GM18867 (cell line): ENCODE data around the gene ADGRD1.

Source experiments
- ATAC-seq: cut with Tn5 transposase; IDR thresholded peaks from one replicate; pipeline ENCODE4 v1.9.1; 2021; ENCODE audit warnings: mild to moderate bottlenecking, moderate library complexity; ENCODE audit not compliant: unreplicated experiment

ADGRD1 gene

DNA sequence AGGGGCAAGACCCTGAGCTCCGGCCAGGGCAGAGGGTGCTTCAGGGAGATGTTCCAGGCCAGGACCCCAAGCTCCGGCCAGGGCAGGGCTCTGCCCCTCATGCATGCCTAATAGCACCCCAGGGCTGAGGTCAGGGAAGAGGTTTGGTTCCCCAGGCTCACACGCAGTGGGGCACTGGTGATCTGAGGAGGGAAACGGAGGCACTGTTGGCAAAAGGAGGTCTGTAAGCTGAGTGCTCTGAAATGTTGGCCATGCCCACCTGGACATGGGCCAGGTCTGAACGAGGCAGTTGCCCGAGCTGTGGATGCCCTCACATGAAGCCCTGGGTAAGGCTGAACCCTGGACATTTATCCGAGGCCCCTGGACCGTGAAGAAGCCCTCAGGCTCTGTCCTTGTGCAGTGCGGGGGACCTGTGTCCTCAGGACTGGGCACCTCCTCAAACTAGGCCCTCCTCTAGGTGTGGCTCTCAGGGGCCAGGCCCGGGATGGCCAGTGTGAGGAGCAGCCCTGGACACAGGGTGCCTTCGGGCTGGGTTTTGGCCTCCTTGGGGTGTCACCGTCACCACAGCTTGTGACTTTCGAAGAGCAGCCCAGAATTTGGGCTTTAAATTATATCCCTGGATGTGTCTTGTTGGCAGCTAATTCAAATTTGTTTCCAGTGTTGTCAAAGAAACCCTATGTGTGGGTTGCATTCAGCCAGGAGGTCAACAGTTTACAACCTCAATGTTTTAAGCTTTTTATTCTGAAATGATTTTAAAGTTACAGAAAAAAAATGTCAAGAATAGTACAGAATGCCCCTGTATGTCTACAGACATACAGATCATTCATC lies 66.8 kb downstream of the ADGRD1 start:
- ATAC-seq: no peak

DNA sequence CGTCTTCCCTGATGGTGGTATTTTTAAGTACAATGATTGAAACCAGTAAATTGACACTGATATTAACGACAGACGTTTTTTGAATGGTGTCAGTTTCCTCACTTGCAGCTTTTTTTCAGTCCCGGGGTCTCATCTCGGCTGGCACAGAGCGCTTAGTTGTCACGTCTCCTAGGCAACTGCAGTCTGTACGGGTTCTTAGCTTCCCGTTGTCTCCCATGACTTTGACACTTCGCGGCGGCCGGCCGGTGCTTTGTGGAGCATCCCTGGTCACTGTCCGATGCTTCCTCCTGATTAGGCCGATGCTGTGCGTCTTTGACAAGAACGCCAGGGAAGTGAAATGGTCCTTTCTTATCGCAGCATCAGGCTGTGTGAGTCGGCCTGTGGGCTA lies 67.4 kb downstream of the ADGRD1 start:
- no peak for ATAC-seq

DNA sequence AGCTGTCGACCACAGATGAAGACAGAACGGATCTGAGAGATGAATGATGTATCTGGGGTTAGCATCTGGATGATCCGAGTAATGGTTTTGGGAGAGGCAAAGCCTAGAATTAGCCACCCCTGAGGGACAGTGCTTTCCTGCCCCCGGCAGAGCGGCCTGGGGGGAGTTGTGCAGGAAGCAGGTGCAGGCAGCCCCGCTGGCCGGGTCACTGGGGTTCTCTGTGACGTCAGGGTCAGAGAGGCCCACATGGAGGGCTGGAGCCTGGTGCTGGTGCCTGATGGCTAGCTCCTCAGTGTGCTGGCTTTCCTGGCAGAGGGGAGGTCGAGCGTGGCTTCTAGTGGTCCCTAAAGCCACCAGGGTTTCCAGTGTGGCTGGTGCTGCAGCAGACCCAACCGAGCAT lies 70.3 kb downstream of the ADGRD1 start:
- no peak for ATAC-seq

DNA sequence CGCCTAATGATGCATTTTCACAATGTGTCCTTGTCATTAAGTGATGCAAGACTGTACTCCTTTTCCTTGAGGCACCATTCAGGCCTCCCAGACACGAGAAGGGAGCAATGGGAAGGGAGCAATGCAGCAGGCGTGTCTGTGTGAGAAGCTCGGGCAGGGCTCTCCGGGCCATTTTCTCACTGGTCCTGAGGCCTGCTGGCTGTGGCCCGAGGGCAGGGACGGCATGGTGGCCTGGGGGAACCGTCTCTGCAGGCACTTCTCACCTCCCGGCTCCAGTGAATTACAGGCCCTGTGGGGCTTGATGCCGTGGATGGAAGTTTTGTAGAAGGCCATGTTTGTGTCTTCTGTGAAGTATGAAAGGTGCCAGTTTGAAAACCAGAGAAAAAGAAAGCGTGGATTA lies 71.0 kb downstream of the ADGRD1 start:
- ATAC-seq: no peak

DNA sequence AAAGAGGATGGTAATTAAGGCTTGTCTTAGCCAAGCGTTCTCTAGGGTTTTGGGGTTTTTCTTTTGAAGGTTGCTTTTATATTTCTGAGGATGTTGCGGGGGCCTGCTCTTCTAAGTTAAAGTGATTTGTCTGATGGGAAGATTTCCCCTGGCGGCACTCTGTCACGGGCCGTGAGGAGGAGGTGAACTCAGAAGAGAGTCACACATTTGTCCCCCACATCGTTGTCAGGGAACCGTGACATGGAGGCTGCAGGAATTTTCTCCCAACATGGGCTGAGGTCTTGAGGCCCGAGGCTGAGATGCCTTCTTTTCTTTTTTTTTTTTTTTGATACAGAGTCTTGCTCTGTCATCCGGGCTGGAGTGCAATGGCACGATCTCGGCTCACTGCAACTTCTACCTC lies 71.5 kb downstream of the ADGRD1 start:
- no peak for ATAC-seq

DNA sequence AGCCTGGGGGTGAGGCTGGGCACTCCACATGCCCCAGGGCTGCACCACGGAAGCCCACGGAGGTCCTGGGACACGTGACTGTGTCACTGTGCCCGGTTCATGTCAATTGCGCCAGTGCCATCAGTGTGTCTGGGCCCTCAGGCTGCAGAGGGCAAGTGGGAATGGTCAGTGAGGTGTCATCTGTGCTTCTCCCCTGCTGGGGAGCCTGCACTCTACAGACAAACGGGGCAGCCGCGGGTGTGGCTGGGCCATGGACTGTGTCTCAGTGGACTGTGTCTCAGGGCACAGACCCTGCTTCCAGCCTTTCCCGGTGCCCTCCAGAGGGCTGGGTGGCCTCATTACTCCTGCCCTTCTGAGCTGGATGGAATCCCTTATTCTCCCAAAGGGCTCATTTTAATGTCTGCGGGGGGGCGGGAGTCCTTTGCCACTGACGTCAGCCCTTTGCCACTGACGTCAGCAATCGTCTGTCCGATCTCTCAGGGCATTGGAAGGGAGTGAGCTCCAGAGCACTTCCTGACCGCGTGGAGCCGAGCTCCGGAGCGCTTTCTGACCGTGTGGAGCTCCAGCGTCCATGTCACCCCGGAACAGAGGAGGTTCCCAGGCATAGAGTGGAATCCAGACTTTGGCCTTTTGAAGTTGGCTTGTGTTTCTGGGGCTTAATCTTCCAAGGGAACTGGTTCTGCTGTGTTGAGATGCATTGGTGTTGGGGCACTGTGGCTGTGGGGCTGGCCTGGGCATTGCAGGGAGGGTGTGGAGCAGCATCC lies 72.4 kb downstream of the ADGRD1 start:
- ATAC-seq: no peak

DNA sequence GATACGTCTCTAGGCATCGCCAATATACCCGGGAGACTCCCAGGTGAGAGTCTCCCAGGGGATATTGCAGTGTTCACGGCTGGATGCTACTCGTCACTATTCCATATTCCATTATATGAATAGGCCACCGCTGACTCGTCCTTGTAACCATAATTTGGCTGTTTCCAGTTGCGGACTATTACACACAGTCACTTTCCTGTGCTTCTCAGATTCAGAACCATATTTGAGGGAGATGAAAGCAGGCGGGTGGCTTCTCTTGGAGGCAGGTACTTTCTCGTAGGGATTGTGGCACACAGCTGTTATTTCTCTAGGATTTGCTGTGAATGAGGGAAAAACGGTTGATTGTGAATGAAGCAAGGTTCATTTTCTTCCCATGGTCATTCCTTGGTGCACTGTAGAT lies 73.0 kb downstream of the ADGRD1 start:
- no peak for ATAC-seq

DNA sequence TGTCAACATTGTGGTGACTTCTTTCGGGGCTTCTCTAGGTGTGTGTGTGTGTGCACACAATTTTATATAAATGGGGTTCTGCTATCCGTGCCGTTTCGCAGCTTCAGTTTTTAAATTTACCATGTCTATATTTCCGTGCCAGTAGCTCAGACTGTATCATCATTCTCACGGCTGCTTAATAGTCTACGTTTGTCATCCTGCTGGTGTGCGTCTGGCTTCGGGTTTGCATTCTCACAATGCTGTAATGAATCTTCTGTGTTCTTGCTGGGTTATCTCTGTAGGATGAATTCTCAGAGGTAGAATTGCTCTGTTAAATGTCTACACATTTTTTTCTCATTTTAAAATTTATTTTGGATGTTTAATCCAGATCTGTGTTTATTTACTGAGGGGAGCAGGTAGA lies 73.6 kb downstream of the ADGRD1 start:
- ATAC-seq: no peak

DNA sequence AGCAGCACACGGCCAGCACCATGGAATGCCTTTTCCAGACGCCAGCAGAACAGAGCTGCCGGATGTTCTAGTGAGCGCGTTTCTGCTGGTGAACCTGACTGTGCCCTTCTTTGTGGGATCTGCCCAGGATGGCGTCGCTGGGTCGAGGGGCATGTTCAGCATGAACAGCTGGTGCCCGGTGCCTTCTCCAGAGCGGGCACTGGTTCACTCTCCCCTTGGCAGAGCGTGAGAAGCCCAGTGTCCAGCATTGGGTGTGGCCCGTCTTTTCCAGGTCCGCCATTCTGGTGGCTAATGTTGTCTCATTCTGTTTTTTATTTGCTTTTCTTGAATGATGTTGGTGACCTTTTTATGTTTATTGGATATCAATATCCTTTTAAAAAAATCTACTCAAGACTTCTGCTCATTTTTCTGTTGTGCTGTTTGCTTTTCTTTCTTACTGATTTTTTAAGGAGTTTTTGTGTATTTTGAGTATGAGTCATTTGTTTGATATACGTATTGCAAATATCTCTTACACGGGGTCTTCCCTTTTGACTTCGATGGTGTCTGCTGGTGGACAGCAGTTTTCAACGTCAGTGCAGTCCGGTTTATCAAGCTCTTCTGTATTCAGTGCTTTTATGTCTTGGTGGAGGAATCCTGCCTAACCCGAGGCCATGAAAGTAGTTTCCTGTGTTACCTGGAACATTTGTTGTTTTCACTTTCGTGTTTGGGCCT lies 74.3 kb downstream of the ADGRD1 start:
- no peak for ATAC-seq

DNA sequence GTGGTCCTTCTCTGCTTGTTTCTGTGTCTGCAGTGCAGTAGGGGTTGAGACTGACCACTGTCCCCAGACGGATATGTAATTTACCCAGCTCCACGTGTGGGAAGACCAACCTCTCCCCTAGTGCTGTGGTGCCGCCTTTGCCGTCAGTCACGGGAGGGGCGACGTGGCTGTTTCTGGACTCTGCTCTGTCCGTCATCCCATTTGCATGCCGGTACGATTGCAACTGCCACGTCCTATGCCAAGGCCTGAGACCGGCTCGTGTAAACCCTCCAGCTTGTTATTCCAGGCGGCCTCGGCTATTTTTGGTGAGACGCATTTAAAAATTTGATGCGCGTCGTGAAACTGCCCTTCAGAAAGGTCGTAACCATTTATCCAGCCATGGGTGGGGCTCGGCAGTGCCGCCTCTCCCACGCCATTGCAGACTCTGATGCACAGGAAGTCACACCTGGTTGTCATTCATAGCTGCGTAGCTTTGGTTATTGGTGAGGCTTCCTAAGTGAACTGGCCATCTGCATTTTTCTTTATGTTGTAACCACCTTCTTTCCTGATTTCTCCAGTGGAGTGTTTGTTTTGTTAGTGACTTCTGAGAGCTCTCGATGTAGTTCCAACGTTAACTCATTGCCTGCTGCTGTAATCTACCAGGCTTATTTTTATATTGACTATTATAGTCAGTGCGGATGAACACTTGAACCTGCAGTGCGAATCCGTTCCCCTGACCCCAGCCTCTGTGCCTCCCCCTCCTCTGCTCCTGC lies 75.1 kb downstream of the ADGRD1 start:
- no peak for ATAC-seq

DNA sequence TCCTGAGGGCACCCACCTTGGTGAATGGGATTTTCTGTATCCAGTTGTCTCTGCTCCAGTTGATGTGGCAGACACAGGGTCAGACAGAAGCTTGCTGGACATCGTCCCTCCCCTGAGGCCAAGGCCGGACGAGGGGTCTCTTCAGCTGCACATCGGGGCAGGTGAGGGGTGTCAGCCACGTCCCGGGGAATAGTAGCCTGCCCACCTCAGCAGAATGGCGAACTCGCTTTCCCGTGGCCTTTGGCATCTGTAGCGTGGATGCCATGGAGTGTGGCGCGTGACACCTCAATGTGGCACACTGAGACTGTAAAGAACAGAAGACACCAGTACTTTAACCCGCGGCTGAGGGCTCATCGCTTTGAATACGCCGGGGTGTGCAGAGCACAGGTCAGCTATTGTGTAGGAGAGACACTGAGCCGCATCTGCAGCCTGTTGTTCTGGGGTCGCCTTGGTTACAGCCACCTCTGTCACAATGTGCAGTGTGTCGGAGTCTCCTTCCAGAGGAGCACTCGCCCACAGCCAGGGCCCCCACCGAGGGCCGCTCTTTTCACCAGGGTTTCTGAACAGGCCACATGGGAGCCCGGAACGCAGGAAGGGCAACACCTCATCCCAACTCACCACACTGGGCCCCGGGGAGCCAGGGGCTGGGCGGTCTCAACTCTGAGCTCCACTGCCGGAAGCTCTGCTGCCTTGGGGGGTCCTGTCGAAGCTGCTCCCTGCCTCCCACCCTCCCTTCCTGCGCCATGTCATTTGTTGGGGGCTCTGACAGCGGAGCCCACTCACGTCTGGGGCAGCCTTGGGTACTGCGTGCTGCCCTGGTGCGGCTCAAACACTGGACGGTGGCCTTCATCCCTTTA lies 77.0 kb downstream of the ADGRD1 start:
- no peak for ATAC-seq

DNA sequence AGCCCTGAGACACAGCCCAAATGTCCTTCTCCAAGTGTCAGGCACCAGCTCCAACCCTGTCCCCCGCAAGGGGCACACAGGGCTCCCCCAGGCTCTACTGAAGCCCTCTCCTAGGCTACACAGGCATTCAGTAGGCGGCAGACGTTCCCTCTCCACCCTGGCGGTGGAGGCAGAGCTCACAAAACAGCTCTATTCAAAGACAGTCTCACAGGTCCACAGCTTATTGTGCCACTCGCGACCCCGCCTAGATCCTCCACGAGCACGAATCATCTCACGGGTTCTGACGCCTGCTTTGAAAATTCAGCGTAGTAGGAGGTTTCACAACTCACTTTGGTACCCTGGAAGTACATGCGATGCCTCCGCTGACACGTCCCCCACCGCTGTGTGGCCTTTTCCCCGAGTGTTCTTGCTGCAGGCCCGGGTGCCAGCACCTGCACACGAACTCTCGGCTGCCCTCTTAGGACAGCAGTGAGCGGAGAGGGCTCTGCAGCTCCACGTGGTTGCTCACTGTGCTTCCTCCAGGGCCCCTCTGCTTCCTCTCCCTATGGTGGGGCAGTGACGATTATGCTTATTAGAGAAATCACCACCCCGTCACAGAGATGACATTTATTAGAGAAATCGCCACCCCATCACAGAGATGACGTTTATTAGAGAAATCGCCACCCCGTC lies 78.5 kb downstream of the ADGRD1 start:
- no peak for ATAC-seq

DNA sequence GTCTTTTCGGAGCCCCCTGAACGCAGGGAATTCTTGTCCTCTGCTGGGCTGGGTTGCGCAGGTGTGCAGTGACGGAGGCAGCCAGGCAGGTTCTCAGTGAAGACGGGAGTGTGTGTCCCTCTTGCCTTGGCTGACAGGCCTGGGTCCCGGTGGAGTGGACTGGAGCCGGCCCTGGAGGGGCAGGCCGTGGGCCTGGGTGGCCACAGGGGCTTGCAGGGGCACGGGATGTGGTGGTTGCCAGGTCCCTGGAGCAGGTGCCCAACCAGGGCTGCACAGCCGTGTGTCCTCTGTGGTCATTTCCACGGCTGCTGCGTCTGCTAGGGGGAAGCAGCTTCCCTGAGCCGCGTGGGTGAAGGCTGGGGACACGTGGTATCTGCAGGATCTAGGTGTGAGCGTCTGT lies 79.8 kb downstream of the ADGRD1 start:
- no peak for ATAC-seq

DNA sequence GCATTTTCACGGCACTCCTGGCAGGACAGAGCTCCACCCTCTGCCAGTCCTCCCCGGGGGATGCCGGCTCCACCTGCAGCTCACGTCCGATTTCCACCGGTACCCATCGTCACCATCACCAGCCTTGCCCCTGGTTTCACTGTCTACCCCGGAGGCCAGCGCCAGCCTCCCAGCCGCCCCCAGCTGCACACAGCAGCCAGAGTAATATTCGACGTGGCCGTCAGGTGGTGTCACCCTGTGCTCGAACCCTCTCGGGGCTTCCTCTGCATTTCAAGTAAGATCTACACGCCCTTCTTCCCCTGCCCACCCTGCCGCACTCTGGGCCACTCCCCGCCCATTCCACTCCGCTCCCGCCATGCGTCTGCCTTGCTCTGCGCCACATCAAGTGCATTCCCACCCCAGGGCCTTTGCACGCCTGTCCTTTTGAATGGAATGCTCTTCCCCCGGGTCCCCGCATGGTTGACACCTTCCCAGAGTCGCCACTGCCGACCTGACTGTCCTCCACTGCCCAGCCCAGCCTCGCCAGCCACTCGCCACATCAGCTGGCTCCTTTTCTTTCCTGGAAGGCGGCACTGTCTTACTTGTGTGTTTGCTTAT lies 80.3 kb downstream of the ADGRD1 start:
- ATAC-seq: no peak

DNA sequence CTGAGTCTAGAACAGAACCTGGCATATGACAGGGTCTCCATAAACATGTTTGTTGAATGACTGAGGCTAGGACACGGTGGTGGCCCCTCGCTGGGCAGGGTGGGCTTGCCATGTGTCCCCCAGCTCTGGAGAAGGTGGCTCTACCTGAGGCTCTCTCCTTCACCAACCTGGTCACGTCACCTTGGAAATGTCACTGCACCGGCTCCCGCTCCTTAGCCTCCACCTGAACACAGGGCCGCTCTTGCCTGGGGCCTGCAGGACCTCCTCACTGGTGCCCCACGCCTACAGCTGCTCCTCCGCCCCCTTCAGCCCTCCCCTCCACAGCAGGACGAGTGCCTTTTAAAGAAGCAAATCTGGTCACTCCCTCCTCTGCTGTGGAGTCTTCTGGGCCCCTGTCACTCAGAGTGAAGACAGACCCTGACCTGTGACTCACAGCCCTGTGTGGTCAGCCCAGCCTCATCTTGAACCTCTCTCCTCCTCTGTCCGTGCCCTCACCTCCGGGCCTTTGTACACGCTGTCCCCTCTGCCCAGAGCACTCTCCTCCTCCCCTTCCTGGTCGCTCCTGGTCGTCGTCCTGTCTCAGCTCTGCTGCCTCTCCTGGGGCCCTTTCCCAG lies 81.0 kb downstream of the ADGRD1 start:
- no peak for ATAC-seq

DNA sequence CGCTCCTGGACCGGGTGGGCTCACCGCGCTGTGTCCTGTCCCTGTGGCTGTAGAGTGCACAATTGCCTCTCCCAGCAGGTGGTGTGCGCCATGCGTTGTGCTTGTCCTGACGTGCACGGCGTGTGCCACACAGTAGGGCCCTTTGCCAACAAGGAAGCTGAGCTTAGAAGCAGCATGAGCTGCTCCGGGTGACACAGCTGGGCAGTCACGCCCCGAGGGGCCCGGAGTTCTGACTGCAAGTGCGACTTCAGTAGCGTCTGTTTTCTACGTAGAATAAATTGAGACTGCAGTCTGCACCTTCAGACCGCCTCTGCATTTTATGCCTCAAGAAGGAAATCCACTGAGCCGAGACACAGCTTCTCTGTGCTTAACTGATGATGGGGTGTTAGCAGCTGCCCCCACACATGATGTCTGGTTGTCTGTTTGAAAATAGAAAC lies 81.6 kb downstream of the ADGRD1 start:
- no peak for ATAC-seq

DNA sequence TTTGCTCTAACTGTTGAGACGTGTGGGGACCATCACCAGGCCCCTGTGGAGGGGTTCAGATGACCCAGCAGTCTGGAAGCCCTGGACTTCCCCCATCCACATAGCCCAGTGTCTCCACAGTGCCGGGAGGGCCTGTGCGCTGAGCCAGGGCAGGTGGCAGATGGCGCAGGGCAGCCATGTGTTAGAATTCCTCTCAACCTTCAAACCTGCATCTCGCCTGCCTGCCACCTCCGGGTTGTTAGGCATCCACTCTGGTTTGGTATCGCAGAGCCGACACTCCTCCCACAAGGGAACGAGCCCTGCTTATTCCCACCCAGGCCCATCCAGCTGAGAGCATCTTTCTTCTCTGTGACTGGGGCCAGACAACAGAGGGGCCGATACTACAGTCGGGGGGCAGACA lies 84.5 kb downstream of the ADGRD1 start:
- no peak for ATAC-seq
